GM18868 (cell line): ENCODE data around the gene CHST2.

Experiments used
- ATAC-seq: cut with Tn5 transposase; IDR thresholded peaks from one replicate; pipeline ENCODE4 v1.9.1; 2021; ENCODE audit warnings: mild to moderate bottlenecking, moderate library complexity; ENCODE audit not compliant: unreplicated experiment

Gene CHST2

DNA sequence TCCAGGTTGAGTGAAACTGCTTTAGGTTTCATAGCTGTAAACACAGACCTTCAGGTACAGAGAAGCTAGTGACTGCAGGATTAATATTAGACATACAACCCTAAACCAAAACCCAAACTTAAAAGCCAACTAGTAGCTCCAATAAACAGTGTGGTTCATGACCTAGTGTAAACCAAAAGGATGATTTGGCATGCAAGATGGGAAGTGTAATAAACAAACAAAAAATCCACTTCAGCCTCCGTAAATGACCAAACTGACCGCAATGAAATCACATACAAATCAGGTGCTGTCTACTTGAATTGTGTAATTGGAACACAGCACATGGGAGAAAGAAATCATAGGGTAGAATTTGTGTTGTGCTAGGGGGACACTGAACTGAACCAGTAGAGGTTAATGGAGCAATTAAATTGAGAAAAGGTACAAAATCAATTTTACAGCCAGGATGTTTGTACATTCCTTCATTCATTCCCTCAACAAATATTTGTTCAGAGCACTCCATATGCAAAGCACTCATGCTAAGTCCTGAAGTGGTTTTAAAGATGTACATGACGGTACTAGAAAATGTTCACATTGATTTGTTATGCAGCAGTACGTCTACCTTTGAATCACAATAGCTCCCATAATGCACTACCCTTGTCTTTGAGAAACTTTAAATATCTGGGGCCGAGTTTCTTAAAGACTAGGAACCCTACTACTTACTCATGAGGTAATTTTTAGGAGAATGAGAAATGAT, 21.4 kb upstream of the CHST2 start:
- no peak for ATAC-seq

DNA sequence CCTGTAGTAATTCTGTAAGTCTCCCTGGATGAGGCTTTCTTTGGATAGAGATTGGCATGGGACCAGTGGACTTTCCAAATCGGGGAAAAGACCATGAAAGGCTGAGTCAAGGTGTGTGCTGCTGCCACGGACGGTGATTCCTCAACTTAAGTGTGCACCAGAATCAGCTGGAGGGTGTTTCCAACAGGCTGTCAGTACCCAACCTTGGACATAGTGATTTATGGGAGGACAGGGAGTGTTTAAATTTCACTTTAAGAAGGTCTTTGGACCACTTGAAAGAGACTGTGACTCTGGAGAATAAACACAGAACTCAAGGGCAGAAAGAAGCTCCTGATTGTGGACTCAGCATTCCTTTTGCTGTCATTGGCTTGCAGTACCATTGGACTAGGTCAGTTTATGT, 20.4 kb upstream of the CHST2 start:
- ATAC-seq: no peak

DNA sequence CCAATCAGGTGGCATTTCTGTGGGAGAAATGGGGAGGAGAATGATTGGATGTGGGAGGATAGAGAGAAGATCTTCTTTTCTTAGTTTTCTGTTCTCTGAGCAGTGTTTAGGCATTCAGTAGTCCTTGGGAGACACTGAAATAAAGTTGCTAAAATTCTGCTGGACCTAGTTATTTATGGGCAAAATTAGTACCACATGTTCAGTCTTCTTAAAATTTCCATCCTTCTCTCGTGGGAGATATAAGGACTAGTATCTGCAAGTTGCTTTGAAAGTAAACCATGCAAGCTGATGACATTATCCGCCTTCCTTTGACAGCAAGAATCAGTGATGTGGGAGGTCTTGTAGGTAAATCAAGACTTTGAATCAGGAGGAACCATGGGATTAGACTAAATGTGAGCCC, 19.9 kb upstream of the CHST2 start:
- no peak for ATAC-seq

DNA sequence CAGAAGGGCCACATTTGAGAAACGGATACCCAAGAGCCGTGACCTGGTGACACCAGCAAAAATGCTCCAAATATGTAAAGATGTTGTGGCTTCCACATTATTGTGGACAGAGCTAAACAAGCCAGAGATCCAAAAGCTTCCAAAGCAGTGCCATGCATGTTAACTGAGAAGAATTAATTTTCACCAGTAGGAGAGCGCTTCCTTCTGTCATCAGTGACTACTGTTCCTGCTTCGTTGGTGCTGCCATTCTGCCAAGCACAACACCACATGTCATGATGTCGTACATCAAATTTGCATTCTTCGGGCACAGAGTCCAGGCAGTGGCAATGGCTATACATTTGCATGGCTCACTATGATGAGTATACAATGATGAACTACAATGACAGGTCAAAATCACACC, 19.1 kb upstream of the CHST2 start:
- ATAC-seq: no peak

DNA sequence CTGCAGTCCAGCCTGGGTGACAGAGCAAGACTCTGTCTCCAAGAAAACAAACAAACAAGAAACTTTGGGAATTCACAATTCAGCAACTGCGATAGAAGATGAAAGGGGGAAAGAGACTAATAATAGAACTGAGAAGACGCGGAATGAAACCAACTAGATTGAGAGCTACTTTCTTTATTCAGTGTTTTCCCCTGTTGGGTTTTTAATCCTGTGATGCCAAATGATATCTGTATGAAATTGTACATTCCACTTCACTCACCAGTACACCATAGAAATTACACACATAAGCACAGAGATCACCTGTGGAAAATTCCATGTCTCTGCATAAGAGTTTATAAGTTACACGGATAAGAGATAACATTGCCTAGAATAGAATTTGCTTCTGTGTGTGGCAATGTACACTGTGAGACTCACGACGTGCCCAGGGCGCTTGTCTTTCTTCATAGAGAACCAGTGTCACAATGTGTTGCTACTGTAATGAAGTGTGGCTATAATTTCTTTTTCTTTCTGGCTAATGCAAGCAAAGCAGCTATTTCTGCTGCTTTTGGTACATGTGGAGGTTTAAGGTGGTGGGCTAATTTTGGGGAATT, 17.7 kb upstream of the CHST2 start:
- no peak for ATAC-seq

DNA sequence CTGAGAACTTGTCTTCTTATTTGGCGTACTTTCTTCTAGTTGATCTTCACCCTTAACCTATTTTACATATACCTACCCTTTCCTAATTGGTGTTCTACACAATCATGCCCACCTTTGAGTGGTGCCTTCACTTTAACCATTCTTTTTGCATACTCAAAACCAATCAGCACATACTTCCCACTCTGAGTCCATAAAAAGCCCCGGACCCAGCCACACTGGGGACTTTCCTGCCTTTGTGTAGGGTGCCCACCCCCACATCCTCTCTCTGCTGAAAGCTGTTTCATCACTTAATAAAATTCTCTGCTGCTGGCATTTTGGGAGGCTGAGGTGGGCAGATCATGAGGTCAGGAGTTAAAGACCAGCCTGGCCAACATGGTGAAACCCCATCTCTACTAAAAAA, 15.9 kb upstream of the CHST2 start:
- peak; percentile 90 for ATAC-seq

DNA sequence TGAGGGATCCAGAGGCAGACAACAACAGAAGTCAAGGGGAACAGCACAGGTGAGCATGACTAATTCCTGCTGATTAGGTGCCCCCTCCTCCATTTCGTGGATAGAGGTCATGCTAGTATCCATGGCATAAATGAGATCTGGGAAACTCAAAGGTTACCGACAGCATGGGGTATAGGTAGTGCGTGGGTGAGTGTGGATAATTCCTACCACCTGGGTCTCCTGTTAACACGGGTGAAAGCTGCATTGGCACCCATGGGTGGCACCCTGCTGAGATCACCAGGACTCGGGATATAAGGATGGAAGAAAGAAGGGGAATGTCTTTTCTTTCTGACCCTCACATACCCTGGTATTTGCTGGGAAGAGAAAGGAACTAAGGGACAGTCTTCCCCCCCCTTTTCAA, 14.4 kb upstream of the CHST2 start:
- no peak for ATAC-seq

DNA sequence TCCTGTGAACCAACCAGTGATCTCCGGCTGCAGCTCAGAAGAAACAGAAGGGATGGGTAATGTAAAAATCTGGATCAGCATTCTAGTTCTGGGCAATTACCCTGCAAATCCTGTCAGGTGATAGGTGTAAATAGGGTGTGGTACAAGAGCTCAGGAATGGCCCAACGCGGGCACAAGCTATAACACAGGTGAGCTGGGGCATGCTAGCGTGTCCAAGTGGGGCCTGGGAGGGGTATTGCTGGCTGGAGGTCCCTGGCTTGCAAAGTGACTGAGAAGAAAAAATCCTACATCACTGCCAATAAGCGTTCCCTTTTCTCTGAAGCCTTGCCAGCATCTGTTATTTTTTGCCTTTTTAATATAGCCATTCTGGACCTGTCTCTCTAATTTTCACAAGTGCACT, 9.7 kb upstream of the CHST2 start:
- ATAC-seq: no peak

DNA sequence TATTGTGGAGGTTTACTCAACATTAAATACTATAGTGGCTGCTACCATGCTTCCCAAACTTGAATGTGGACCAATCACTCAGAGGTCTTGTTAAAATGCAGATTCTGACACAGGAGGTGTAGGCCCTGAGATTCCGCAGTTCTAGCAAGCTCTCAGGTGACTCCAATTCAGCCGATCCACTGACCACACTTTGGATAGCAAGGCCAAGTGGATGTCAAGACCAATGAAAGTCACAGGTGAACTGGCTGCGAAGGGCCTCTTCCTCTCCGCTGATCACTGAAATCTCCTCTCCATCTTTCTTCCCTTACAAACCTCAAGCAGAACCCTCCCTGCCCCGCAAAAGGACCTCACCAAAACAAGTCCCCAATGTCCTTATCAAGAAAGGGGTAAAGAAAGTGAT, 9.2 kb upstream of the CHST2 start:
- no peak for ATAC-seq

DNA sequence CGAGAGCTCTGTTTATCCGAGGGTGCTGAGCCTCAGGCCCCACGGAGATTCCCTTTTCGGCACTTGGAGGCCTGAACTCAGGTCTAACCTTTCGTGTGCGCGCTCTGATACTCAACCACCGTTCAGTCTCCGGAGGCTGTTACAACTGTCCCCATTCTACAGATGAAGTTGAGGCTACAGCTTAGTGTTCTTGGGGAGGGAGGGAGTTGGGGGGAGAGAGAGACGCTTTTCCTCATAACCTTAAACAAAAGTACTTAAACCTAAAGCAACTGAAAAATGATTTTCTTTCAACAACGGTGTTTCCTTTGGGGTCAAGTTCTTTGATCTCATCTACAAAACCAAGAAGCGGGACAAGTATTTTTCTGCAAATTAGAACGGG, 952 bp upstream of the CHST2 start:
- no peak for ATAC-seq

DNA sequence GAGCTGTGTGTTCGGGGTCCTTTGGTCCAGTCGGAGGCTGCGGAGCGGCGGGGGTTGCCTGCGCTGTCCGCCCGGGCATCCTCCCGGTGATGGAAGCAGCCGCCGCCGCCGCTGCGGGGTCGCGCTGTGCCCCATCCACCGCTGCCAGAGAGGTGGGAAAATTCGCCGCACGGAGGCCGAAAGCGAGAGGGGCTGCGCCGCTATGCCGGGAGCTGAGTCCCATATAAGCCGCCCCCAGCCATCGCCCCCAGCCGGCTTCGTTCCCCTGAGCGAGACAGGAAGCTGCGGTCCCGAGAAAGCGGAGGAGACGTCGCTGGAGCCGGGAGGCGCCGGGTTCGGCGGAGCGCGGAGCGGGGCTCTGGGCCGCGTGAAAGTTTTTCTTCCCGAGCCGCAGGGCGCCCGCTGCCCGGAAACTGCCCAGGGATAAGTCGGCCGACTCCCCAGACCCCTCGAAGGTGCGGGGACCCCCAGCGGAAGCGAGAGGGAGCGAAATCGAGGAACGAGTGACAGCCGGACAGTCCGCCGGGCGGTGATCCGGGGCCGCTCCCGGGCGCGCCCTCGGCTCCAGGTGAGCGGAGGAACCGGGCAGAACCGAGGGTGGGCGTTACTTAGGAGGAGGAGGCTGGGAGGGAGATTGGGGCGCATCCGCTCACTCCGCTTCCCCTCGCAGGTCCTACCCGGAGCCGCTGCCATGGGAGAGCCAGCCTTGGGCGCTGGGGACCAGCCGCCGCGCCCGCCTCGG, 574 bp downstream of the CHST2 start:
- peak; percentile 1 for ATAC-seq

DNA sequence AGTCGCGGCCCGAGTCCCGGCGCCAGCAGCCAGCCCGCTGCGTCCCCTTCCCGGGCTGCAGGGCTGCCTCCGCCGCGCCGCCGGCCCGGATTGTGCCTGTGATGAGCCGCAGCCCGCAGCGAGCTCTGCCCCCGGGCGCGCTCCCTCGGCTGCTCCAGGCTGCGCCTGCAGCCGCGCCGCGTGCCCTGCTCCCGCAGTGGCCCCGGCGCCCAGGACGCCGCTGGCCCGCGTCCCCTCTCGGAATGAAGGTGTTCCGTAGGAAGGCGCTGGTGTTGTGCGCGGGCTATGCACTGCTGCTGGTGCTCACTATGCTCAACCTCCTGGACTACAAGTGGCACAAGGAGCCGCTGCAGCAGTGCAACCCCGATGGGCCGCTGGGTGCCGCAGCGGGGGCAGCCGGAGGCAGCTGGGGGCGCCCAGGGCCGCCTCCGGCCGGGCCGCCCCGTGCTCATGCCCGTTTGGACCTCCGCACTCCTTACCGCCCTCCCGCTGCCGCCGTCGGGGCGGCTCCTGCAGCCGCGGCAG, 1.2 kb downstream of the CHST2 start:
- ATAC-seq: peak; percentile 31

DNA sequence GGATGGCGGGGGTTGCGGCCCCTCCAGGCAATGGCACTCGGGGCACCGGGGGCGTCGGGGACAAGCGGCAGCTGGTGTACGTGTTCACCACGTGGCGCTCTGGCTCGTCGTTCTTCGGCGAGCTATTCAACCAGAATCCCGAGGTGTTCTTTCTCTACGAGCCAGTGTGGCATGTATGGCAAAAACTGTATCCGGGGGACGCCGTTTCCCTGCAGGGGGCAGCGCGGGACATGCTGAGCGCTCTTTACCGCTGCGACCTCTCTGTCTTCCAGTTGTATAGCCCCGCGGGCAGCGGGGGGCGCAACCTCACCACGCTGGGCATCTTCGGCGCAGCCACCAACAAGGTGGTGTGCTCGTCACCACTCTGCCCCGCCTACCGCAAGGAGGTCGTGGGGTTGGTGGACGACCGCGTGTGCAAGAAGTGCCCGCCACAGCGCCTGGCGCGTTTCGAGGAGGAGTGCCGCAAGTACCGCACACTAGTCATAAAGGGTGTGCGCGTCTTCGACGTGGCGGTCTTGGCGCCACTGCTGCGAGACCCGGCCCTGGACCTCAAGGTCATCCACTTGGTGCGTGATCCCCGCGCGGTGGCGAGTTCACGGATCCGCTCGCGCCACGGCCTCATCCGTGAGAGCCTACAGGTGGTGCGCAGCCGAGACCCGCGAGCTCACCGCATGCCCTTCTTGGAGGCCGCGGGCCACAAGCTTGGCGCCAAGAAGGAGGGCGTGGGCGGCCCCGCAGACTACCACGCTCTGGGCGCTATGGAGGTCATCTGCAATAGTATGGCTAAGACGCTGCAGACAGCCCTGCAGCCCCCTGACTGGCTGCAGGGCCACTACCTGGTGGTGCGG, 1.9 kb downstream of the CHST2 start:
- peak; percentile 19 for ATAC-seq

DNA sequence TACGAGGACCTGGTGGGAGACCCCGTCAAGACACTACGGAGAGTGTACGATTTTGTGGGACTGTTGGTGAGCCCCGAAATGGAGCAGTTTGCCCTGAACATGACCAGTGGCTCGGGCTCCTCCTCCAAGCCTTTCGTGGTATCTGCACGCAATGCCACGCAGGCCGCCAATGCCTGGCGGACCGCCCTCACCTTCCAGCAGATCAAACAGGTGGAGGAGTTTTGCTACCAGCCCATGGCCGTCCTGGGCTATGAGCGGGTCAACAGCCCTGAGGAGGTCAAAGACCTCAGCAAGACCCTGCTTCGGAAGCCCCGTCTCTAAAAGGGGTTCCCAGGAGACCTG, 2.5 kb downstream of the CHST2 start:
- no peak for ATAC-seq

DNA sequence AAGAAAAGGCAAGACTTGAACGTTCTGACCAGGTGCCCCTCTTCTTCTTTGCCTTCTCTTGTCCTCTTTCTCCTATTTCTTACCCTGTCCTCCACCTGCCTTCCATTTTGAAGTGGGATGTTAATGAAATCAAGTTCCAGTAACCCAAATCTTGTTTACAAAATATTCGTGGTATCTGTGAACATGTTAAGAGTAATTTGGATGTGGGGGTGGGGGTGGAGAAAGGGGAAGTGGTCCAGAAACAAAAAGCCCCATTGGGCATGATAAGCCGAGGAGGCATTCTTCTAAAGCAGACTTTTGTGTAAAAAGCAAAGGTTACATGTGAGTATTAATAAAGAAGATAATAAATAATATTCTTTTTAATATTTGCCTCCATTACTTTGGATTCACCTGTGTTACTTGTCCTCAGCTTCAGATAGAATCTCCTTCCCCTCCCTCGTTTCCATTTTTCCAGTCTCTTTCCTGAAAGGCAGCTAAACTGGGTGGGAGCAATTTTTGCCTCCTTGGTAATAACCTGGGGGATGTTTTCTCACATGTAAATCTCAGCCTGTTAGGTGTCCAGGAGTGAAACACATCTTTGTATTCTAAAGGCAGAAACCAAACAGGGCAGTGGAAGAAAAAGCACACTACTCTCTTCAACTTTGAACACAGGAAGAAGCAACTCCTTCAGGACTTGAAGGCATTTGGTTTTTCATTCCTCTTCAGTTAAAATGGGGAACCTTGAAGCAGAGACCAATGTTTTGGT, 3.2 kb downstream of the CHST2 start:
- ATAC-seq: no peak

DNA sequence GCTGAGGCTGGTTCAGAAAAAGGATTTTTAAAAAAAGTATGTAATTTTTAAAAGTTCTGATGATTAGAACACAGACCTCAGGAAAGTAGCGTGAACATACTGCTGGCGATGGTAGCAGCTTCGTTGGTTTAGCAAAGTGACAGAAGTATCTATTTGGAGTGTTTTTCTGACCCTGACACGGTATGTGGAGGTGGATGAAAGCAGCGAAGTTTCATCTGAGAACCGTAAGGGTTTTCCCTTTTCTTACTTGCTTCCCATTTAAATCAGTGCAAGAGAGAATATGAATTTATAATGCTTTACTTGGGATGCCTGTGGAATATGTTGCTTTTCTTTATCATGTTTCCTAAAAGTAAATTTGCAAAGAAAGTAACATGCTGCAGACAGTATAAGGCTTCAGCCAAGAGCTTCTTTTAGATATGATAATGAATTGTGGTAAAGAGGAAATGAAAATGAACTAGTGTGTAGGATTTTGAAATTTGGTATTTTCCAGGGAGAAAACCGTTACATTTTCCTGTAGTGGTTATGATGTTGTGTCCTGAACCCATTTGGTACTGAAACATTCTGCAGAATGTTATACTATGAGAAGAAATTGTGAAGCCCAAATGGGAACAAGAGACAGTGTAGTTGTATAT, 3.9 kb downstream of the CHST2 start:
- peak; percentile 29 for ATAC-seq

DNA sequence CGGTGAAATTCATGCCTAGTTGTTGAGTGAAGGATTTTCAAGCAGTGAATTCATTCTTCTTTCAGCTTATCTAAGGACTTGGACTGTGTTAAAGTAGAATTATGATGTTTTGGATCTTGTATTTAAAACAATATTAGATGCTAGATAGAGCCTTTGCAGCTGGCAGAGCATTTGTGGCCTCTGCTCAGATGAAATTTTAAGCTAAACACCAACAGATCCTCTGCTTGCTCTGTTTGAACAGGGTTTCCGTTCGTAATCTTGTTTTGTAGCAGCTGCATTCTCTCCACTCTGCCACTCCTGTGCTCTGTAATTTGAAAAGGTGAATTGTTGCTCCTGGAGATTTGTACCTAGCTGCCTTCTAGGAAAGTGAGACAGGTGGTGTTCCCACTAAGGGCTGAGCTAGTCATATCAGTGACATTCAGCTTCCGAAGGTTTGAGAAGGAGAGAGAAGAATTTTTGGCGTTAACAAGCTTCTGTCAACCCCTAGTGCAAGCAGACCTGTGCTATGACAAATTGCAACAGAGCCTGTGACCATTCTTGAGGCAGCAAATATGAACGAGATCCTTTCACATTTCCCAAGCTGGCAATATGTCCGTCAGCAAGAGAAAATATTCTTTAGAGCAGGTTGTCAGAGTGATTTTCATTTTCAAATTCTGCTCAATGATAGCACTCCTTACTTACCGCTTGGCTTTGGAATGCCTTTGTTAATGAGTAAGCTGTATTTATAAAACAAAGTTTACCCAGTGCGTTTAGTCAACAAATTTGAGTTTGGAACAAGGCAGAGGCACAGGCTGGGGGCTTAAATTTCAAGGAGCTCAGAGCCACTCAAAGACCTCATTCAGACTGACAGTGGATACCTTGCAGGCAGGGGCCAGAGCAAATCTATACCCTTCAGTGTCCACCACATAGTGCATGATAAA, 5.3 kb downstream of the CHST2 start:
- ATAC-seq: no peak

DNA sequence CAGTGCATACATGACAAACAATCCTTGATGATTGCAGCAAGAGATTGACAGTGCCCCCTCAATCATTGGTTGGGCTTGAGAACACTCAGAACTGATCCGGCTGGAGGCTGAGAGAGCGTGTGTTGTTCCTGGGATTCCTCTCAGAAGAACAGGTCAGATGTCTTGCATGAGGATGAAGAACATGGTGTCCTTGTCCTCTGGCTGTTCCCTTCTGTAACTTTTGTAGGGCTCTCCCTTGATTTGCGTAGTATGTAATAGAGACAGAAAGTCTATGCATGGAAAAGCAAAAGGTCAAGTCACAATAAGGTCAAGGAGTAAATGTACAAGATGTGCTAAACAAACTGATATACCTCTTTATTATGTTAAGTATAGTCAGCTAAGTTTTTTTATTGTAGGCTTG, 8.2 kb downstream of the CHST2 start:
- ATAC-seq: no peak
